CD1c-positive myeloid dendritic cell (primary cell): ENCODE data around the gene HSD17B1.
"Not testable (repeated sequence)": the region's sequence is repeated elsewhere in the genome, so short reads cannot be mapped to it uniquely, and the experiment has no call there.

ENCODE experiments used
- DNase-seq: peaks from one replicate; pipeline ENCODE4 v3.0.0-alpha.2; 2016; ENCODE audit errors: extremely low spot score

Gene HSD17B1

DNA sequence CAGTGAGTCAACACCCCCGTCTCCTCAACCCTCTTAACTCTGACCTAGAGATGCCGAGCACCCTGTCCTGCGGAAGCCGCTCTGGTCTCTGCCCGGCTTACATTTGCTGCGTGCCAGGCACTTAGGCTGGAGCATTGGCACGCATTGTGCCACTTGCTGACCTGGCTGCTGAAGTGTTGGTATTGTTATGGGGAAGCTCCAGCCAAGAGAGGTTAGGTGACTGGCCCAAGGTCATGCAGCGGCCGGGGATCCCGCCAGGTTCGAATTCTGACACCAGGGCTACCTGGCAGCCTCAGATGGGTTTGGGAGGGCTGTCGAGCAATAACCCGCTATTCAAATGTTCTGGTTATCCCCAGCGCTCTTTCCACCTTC, 5.0 kb upstream of the HSD17B1 start:
- no peak for DNase-seq

DNA sequence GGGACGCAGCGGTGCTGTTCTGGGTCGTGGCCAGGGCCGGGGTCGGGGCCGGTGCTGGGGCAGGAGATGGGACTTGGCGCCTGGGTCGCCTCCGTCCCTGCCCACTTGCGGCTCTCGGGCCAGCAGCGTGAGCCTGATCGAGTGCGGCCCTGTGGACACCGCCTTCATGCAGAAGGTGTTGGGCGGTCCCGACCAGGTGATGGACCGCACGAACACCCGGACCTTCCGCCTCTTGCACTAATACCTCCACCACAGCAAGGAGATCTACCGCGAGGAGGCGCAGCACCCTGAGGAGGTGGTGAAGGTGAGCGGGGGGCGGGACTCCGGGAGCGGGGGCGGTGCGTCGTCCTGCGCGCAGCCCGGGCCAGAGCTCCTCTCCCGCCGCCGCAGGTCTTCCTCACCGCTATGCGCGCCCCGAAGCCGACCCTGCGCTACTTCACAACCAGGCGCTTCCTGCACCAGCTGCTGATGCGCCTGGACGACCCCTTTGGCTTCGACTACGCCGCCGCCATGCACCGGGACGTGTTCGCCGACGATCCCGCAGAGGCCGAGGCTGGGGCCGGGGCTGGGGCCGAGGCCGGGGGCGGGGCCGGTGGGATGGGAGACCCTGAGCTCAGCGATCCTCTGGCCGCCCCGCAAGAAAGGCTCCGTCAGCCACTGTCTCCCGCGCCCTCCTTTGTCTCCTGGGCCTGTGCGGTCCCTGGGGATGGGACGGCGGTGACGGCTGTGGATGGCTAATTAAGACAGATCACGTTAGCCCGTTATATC, 4.5 kb upstream of the HSD17B1 start:
- peak; percentile 44 for DNase-seq

DNA sequence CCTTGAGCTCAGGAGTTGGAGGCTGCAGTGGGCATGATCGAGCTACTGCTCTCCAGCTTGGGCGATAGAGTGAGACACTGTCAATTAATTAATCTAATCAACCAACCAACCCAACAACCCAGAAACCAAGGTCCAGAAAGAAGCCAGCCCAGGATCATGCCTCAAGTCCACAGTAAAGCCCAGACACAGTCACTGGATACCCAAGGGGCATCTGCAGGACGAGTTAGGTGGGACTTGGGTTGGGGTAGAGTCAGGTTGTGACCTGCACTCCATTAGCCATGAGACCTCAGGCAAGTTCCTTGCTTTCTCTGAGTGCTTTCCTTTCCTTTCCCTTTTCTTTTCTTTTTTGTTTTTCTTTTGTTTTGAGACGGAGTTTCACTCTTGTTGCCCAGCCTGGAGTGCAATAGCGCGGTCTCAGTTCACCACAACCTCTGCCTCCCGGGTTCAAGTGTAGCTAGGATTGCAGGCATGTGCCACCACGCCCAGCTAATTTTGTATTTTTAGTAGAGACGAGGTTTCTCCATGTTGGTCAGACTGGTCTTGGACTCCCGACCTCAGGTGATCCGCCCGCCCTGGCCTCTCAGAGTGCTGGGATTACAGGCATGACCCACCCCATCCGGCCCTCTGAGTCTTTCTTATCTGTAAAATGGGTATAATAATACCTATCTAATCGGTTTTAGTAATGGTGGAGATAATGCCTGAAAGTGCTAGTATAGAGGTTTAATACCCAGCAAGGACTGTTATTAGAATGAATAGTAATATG, 3.5 kb upstream of the HSD17B1 start:
- no peak for DNase-seq

DNA sequence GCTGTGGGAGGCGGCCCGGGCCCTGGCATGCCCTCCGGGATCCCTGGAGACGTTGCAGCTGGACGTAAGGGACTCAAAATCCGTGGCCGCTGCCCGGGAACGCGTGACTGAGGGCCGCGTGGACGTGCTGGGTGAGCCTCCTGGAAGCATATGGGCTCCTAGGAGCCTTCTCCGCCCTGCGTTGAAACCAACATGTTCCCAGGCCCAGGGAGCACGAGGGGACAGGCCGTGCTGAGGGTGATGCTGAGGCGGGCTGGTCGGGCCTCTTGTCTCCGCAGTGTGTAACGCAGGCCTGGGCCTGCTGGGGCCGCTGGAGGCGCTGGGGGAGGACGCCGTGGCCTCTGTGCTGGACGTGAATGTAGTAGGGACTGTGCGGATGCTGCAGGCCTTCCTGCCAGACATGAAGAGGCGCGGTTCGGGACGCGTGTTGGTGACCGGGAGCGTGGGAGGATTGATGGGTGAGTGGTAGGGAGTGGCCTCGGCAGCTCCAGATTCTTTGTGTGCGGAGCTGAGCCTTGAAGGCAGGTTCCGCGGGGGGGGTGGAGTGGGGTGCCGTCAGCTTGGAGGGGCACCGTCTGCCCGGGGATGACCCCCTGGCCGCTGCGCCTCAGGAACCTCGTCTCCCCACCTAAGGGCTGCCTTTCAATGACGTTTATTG, 567 bp downstream of the HSD17B1 start:
- DNase-seq, result no peak

DNA sequence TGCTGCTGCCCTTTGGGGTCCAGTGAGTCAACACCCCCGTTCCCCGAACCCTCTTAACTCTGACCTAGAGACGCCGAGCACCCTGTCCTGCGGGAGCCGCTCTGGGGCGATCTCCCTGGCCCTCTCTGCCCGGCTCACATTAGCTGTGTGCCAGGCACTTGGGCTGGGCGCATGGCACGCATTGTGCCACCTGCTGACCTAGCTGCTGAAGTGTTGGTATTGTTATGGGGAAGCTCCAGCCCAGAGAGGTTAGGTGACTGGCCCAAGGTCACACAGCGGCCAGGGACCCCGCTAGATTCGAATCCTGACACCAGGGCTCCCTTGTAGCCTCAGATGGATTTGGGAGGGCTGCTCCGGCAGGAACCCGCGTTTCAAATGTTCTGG, 1.1 kb downstream of the HSD17B1 start:
- DNase-seq, result no peak

DNA sequence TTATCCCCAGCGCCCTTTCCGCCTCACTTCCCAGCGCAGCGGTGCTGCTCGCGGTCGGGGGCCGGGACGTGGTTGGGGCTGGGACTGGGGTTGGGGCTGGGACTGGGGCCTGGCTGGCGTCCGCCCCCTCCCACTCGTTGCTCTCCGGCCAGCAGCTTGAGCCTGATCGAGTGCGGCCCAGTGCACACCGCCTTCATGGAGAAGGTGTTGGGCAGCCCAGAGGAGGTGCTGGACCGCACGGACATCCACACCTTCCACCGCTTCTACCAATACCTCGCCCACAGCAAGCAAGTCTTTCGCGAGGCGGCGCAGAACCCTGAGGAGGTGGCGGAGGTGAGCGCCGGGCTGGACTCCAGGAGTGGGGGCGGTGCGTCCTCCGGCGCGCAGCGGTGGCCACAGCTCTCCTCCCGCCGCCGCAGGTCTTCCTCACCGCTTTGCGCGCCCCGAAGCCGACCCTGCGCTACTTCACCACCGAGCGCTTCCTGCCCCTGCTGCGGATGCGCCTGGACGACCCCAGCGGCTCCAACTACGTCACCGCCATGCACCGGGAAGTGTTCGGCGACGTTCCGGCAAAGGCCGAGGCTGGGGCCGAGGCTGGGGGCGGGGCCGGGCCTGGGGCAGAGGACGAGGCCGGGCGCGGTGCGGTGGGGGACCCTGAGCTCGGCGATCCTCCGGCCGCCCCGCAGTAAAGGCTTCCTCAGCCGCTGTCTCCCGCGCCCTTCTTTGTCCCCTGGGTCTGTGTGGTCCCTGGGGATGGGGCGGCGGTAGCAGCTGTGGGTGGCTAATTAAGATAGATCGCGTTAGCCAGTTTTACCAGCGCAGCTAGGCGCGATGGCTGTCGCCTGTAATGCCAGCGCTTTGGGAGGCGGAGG, 1.8 kb downstream of the HSD17B1 start:
- peak; percentile 82 for DNase-seq

DNA sequence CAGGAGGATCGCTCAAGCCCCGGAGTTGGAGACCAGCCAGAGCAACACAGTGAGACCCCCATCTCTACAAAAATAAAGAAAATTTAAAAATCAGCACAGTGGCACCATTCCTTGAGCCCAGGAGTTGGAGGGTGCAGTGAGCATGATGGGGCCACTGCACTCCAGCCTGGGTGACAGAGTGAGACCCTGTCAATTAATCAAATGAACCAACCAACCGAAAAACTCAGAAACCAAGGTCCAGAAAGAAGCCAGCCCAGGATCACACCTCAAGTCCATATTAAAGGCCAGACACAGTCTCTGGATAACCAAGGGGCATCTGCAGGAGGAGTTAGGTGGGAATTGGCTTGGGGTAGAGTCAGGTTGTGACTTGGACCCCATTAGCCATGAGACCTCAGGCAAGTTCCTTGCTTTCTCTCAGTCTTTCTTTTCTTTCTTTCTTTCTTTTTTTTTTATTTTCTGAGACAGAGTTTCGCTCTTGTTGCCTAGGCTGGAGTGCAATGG, 2.4 kb downstream of the HSD17B1 start:
- no peak for DNase-seq

DNA sequence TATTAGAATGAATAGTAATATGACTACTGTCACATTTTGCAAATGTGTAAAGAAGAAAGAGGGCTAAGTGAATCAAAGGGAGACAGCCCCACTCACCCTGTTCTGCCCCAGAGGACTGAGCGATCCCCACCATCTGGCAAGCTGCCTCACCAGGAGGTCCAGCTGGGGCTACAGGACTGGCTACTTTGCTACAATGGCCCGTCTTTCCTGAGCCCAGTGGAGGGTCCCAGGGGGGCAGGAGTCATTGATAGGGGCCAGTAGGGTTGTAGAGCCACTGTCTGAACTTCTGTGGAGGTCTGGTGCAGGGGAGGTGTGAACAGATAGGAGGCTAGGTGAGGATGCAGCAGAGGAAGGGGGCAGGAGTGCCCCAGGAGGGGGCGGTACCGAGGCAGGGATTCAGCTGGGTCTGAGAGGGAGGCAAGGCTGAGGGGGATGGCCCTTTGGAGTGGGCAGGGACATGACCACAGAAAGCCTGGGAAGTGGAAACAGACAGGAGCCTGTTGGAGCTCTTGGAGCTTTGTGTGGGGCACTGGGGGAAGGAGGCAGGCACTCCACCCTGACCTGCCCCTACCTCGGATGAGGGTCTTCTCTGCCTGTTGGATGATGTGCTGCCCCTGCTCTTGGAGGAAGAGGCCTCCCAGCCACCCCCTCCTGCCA, 3.4 kb downstream of the HSD17B1 start:
- not testable (repeated sequence) for DNase-seq

DNA sequence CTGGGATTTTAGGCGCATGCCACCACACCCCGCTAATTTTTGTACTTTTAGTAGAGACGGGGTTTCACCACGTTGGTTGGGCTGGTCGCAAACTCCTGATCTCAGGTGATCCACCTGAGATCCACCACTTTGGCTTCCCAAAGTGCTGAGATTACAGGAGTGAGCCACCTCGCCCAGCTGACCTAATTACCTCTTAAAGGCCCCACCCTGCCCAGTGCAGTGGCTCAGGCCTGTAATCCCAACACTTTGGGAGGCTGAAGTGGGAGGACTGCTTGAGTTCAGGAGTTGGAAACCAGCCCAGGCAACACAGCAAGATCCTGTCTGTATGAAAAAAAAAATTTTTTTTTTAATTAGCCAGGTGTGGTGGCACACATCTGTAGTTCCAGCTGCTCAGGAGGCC, 6.4 kb downstream of the HSD17B1 start:
- no peak for DNase-seq

DNA sequence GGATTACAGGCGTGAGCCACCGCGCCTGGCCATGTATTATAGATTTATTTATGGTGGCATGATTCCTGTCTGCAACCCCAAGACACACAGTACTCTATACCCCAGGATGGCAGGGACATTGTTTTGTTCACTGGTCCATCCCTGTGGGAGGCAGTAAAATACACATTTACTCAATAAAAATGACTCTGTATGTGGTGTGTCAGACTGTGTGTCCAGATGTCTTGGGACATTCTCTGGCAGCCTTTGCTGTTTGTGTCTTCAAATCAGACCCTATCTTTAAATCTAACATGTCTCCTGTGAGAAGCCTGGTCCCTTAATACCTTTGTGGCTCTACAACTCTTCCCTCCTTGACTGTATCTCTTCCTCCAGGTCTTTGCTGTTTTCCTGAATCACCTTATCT, 7.5 kb downstream of the HSD17B1 start:
- DNase-seq, result no peak

DNA sequence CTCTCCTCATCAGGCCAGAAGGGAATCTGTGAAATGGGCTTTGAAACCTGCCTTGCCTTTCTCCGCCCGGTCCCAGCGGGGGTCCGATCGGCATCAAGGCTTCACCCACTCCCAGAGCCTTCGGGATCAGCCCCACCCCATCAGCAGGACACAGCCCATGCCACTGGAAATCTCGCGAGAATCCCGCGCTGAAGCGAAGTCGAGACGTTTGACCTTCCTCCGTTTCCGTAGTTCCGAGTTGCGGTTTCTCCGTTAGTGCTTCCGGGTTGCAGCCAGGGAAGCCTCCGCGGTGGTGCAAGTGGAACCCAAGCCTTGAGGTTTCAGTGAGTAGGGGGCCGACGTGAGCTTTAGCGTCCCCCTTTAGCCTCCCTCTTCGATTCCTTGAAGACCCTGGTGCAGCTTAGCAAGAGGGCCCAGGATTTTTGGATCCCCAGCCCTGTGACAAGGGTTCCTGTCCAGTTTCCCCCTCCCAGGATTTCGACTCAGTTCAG, 9.2 kb downstream of the HSD17B1 start, which contains the start of gene COASY:
COASY (plus strand) TSS at position 252 of the 491 bp plus-strand sequence. CDS start 475 bp downstream, outside the sequence.
- DNase-seq, result peak; percentile 97

DNA sequence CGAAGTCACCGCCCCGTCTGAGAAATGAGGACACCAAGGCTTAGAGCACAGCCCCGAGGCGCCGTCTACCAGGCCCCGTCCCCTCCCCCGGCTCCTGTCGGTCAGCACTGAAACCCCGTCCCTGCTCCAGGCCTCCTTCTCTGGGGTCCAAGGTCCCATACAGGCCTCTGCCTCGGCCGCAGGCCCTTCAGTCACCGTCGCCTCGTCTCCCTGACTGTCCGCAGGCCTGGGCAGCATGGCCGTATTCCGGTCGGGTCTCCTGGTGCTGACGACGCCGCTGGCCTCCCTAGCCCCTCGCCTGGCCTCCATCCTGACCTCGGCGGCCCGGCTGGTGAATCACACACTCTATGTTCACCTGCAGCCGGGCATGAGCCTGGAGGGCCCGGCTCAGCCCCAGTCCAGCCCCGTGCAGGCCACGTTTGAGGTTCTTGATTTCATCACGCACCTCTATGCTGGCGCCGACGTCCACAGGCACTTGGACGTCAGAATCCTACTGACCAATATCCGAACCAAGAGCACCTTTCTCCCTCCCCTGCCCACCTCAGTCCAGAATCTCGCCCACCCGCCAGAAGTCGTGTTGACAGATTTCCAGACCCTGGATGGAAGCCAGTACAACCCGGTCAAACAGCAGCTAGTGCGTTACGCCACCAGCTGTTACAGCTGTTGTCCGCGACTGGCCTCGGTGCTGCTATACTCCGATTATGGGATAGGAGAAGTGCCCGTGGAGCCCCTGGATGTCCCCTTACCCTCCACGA, 9.8 kb downstream of the HSD17B1 start:
- DNase-seq, result no peak

DNA sequence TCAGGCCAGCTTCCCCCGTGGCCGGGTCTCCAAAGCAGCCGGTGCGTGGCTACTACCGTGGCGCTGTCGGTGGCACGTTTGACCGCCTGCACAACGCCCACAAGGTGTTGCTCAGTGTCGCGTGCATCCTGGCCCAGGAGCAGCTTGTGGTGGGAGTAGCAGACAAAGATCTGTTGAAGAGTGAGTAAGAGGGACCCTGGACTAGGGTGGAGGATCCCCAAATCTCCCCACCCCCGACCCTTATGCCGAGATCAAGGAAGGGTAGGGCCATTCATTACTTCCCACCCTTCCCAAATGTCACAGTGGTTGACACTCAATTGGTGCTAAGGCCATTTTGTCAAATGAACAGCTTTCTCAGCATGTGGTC, 10.4 kb downstream of the HSD17B1 start:
- peak; percentile 20 for DNase-seq

DNA sequence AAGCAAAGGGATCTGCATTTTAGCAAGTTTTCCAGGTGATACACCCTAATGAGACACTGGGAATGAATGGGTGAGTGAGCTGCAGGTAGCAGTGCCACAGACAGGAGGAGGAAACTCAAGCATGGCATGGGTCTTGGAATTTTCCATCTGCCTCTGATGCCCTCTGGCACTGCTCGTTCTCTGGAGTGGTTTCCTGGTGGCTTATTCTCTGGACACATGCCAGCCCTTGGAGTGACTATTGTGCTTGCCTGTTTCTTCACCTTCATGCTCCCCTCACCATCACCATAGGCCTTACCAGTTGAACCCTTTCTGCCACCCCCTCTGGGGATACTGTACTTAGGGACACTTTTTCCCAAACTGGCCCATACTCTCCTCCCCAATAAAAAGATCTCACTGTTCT, 10.8 kb downstream of the HSD17B1 start:
- DNase-seq, result no peak

DNA sequence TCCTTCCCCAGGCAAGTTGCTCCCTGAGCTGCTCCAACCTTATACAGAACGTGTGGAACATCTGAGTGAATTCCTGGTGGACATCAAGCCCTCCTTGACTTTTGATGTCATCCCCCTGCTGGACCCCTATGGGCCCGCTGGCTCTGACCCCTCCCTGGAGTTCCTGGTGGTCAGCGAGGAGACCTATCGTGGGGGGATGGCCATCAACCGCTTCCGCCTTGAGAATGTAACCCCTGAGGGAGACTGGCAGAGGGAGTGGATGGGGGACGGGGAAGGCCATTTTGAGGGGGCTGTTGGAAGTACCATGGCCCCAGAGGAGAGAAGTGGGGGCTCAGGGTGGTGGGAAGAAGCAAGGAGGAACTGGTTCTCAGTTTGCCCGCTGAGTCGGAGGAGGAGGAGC, 11.2 kb downstream of the HSD17B1 start:
- no peak for DNase-seq

DNA sequence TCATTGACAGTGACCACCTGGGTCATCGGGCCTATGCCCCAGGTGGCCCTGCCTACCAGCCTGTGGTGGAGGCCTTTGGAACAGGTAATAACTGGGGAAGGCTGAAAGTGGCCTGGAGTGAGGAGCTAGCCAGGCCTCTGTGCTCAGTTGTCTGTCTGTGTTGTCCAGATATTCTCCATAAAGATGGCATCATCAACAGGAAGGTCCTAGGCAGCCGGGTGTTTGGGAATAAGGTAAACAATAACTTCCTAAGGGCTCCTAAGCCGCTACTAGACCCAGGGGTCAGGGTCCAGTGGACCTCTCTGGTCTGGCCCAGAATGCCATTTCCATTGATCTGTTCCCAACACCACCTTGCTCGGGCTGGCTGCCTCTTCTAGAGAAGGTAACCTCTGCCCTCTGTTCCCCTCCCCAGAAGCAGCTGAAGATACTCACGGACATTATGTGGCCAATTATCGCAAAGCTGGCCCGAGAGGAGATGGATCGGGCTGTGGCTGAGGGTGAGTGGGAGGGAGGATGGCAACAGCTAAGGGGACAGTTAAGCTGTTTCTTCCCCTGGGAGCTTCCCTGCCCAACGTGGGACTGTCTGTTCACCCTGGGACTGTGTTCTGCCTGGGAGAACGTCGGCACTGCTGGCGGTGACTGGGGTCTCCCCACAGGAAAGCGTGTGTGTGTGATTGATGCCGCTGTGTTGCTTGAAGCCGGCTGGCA, 12.2 kb downstream of the HSD17B1 start:
- DNase-seq, result no peak

DNA sequence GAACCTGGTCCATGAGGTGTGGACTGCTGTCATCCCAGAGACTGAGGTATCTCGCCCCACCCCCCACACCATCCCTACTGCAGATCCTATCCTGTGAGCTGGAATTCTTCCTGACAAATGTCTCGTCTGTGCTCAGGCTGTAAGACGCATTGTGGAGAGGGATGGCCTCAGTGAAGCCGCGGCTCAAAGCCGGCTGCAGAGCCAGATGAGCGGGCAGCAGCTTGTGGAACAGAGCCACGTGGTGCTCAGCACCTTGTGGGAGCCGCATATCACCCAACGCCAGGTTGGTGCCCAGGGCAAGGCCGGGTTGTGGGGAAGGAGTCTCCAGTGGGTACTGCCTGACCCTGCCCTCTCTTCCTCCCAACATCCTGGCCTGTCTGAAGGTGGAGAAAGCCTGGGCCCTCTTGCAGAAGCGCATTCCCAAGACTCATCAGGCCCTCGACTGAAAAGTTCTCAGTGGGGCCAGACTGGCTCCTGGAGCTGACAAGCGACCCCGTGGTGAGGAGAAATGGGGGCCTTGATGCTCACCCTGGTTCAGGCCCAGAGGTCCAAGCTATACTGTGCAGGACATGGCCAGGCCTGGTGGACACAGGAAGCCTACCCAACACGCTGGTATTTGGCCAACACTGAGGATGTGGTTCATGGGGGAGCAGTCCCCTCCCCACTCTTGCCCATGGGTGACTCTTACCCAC, 12.9 kb downstream of the HSD17B1 start:
- no peak for DNase-seq

DNA sequence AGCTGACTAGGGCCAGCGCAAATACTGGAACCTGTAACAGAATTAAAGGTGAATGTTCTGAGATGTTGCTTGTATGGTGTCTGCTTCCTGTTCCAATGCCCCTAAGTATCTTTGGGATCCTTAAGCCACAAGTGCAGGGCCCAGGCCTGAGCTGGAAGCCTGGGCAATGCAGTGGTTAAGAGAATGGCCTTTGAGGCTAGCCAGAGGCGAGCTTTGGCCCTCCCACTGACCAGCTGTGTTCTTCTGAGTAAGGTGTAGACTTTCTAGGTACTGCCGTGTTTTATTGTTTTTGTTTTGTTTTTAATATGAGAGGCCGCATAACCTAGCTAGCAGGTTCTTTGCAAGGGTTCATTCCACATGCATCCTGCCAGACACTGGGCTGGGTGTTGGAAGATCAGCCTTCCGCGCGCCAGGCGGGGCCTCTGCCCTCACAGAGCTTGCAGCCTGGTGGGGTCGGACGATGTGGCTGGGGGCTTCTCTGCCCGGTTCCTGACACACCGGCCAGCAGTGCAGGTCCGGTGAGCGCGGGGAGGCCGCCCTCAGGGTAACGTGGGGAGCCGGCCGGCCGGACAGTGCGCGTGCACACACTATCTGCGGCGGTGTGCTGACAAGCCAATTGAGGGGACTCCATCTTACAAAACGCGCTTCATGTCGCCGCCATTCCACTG, 13.6 kb downstream of the HSD17B1 start:
- DNase-seq, result no peak
